Measurements from ENCODE around the gene MFN2.
"Not testable (repeated sequence)": the region's sequence is repeated elsewhere in the genome, so short reads cannot be mapped to it uniquely, and the experiment has no call there.

The MFN2 gene

DNA sequence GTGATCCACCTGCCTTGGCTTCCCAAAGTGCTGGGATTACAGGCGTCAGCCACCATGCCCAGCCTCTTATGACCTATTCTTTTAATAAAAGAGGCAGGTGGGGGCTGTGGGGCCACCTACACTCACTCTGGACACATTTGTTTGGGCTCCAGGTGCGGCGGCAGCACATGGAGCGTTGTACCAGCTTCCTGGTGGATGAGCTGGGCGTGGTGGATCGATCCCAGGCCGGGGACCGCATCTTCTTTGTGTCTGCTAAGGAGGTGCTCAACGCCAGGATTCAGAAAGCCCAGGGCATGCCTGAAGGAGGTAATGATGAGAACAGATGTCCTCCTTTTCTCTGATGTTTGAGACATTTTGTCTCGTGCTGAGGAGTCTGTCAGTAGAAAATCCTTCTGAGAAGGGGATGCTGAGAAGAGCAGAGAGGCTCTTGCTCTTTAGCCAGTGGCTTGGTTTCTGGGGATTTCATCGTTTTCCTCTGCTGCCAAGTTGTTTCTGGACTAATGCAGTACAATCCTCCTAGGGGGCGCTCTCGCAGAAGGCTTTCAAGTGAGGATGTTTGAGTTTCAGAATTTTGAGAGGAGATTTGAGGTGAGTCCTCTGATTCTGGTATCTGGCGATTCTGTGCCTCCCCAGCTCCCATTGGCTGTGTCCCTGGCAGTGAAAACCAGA lies 21.1 kb downstream of the MFN2 start:
- peak; percentile 84 for DNase-seq

DNA sequence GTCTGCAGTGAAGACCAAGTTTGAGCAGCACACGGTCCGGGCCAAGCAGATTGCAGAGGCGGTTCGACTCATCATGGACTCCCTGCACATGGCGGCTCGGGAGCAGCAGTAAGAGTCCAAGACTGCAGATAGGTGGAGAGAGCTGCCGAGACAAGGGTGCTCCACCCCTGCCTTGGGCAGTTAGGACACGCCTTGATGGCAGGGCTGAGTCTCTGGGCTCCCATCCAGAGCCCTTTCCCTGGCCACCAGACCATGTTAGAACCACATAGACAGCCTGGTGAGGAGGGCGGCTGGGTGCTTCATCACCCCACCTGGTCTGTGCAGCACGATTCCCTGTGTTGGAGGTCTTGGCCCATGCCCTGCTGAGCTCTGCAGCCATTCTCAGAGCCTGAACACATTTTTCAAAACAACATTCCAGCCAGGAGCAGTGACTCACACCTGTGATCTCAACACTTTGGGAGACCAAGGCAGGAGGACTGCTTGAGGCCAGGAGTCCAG lies 21.8 kb downstream of the MFN2 start:
- no peak for DNase-seq

GRCh38 chr1:12003762-12004161 lies 23.5 kb downstream of the MFN2 start:
- DNase-seq = no peak

DNA sequence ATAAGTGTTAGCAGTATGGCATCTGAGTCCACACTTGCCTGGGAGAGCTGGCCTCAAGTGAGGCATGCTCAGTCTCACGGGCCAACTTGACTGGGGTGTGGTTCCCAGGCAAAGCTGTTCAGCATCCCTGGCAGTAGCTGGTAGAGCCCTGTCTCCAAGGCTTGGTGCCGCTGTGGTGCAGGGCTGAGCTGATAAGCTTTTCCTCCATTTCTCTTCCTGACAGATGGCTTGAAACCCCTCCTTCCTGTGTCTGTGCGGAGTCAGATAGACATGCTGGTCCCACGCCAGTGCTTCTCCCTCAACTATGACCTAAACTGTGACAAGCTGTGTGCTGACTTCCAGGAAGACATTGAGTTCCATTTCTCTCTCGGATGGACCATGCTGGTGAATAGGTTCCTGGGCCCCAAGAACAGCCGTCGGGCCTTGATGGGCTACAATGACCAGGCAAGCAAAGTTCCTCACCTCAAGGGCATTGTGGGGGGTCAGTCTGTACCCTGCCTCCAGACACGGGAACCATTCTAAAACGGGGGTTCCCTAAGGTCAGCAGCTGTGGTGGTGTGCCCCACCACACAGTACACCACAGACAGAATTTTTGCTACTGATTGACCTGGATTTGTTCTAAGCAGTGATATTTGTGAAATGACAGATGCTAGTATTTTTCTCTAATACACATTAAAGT lies 25.4 kb downstream of the MFN2 start:
- DNase-seq = no peak

GRCh38 chr1:12006167-12006921 lies 26.1 kb downstream of the MFN2 start:
- no peak for DNase-seq

DNA sequence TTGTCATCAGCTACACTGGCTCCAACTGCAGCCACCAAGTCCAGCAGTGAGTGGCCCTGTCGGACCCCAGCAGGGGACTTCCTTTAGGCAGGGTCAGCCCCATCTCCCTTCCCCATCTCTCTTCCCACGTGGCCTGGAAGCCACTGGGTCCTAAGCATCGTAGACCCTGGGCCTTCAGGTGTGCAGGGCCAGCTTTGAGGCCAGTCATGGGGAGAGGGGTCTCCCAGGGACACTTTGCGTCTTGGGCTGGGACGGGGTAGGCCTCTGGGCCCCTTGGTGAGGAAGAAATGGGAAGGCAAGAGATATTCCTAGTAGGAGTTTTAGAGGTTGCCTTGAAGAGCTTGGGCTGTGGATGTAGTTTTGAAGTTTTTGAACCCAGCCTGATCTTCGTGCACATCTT lies 27.0 kb downstream of the MFN2 start:
- no peak for DNase-seq

GRCh38 chr1:12008355-12008754 lies 28.1 kb downstream of the MFN2 start:
- not testable (repeated sequence) for DNase-seq

- DNase-seq = no peak
Measured at GRCh38 chr1:12009318-12009947, 29.2 kb downstream of the MFN2 start.

DNA sequence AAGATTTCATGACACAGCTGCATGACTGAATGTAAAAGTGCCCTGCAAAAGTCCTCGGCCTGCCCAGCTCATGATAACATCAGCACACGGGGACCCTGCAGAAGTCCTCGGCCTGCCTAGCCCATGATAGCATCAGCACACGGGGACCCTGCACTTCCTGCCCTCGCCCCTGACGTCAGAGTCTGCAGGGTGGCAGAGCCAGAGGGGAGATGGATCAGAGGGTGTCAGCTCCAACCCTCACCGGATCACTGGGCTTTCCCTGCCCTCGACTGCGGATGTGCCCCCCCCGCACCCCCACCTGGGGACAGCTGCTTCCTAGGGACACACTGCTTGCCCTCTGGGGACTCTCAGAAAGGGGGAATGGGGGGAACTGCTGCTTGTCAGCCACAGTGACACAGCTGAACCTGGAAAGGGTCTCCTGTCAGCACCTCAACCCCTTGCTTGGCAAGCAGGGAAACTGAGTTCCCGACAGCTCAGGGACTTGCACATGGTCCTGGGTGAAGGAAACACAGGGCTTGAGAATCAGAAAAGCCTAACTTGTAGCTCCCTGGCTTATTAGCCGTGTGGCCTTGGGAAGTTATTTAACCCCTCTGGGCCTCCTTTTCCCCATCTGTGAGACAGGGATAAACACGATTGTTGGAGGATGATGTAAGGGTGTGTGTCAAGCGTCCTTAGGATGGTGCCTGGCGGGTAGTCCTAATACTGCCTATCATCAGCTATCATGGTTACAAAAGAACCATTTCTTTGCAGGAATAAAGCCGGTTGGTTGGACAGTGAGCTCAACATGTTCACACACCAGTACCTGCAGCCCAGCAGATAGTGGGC lies 30.7 kb downstream of the MFN2 start:
- DNase-seq = no peak

GRCh38 chr1:12011998-12012397 lies 31.8 kb downstream of the MFN2 start:
- no peak for DNase-seq

DNA sequence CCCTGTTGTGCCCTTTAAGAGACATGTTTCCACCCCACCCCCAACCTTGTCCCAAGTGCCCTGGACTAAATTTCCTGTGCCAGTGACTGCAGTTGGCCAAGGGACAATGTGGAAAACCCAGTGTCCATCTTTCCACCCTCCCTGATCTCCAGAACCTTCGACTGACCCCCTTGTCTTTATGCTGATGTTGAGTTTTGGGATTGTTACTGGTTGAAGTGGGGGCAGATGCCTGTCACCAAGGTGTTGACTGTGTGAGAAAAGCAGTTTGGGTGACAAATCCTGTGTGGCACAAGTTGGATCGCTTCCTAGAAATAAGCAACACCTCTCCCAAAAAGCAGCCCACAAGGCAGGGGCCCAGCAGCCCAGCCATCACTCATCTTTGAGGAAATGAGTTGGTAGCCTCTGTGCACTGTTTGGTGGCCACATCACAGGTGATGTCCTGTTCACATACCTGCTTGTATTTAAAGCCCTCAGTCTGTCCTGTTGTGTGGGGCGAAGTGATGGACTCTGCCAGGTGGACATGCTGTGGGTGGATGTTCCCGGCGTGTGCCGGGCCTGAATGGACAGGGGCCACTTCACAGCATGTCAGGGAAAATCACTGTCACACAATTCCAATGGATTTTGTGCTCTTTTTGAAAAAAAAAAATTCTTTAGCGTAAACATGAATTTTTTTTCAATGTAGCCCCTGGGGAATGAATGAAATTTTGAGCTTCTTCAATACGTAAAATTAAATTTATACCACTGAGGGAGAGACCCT lies 32.5 kb downstream of the MFN2 start:
- DNase-seq = no peak

- DNase-seq = peak; percentile 48
Measured at GRCh38 chr1:12014141-12014991, 34.1 kb downstream of the MFN2 start.

DNA sequence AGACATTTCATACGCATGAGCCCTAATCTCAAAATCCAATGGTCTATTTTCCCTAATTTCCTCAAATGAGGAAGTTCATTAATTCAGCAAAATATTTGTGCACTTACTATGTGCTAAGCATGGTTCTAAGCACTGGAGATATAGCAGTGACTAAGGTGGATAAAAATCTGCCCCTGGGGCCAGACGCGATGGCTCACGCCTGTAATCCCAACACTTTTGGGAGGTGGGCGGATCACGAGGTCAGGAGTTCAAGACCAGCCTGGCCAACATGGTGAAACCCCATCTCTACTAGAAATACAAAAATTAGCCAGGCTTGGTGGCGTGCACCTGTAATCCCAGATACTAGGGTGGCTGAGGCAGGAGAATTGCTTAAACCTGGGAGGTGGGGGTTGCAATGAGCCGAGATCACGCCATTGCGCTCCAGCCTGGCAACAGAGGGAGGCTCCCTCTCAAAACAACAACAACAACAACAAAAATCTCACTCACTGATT lies 34.8 kb downstream of the MFN2 start:
- no peak for DNase-seq

DNA sequence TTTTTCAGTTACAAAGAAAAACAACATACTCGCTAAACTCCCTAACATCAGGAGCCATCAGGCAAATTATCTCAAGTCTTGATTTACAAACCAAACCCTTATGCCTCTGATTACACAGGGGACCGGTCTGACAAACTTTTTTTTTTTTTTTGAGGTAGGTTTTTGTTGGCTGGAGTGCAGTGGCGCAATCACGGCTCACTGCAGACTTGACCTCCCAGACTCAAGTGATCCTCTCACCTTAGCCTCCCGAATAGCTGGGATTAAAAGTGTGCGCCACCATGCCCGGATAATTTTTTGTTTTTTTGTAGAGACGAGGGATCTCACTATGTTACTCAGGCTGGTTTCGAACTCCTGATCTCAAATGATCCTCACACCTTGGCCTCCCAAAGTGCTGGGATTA lies 35.3 kb downstream of the MFN2 start:
- no peak for DNase-seq

- DNase-seq = no peak
Measured at GRCh38 chr1:12016182-12016581, 35.9 kb downstream of the MFN2 start.

DNA sequence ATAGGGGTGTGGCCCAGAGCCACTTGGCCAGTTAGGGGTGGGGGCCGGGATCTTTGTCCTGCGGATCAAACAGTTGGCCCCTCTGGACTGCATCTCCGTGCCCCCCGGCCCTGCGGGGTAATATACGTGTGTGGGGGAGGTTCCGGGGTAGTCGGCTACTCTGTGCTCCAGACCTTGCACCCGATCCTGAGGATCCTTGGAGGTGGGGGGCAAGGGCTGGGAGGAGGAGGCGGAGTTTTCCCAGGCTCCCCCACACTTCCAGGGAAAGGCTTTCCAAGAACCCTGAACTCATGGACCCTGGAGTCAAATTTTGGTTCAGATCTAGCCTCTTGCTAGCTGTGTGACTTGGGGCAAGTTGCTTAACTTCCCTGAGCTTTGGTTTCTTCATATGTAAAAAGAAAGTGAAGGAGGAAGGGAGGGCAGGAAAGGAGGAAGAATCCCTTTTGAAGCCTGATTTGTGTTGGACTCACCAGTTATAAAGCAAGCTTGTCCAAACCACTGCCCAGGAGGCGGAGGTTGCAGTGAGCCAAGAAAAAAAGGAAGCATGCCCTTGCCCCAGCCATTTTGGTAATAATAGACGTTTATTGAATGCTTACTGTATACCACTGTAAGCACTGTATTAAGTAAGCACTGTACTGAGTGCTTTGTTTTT lies 39.7 kb downstream of the MFN2 start:
- no peak for DNase-seq

DNA sequence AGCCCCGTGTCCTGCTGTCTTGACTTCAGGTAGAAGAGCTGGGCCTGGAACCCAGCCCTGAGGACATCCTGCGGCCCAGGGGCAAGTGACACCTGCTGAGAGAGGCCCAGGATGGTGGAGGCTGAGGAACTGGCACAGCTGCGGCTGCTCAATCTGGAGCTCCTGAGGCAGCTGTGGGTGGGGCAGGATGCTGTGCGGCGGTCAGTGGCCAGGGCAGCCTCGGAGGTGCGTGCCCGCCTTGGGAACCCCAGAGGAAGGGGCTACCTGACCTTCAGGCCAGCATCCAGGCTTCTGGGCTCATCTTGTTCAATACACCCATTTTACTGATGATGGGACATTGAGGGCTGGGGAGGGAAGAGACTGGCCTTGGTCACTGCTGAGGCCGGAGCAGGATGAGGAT lies 41.4 kb downstream of the MFN2 start:
- DNase-seq = no peak

- DNase-seq = no peak
Measured at GRCh38 chr1:12022036-12022435, 41.8 kb downstream of the MFN2 start.

DNA sequence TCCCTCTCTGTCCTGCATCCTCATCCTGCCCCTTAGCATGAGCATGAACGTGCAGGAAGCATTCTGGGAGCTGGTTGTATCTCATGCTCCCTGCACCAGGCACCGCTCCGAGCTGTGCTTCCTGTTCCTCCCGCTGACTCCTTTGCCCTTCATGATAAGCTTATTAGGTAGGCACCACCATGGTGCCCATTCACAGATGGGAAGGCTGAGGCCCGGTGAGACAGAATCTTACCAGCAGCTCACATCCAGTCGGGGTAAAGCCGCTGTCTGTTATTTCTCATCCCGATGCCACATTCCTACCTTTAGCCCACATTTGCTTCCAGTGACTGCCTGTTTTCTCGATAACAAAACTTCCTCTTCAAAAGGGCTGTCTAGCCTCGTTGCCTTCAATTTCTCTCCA lies 46.3 kb downstream of the MFN2 start:
- no peak for DNase-seq

- no peak for DNase-seq
Measured at GRCh38 chr1:12028248-12028647, 48.0 kb downstream of the MFN2 start.

Measured in stimulated activated CD8-positive, alpha-beta memory T cell treated with anti-CD3 and anti-CD28 coated beads, Interleukin-4, amount 100 ng/mL, for 48 hours (primary cell).